Measurements from ENCODE around the gene ABCC8. TPM values are rescaled to one million over a fixed set of nuclear protein-coding genes. Genes with fewer than 3 reads are reported as not detected.
"Not testable (repeated sequence)": the region's sequence is repeated elsewhere in the genome, so short reads cannot be mapped to it uniquely, and the experiment has no call there.

The ABCC8 gene
- total and polyA plus RNA-seq, 2 donors (not counting 1 experiment from before 2014, with no cell fraction given): 0.03 to 0.17 TPM

- no peaks in the 10 kb centered on the region for H3K9me3 ChIP-seq (ENCODE audit: control extremely low read depth in 1 of 3, control insufficient read depth in 2 of 3, insufficient read depth in 1 of 3, low read length in 2 of 3)
- H3K4me1 ChIP-seq (ENCODE audit: control insufficient read depth in 2 of 2, insufficient read depth in 2 of 2, low read length in 2 of 2): no peaks in the 10 kb centered on the region
- Mint-ChIP-seq H3K4me3 (no peak overlapping the region), H3K27ac (no peak overlapping the region), H3K27me3 (peaks cover 16% of the 10 kb centered on the region), H3K9me3 (ENCODE audit: insufficient read depth) (no peaks in the 10 kb centered on the region), H3K4me1 (no peaks in the 10 kb centered on the region)
- ChIA-PET POLR2A (no interaction called here), CTCF (no interaction called here)
- H3K4me3 ChIP-seq (ENCODE audit: control extremely low read depth in 1 of 5, extremely low read depth in 1 of 5, insufficient read depth in 1 of 5, low read depth in 2 of 5, low read length in 4 of 5): no peak overlapping the region
- ATAC-seq (ENCODE audit: low read depth): no peak
- H2AFZ ChIP-seq (ENCODE audit: insufficient read depth, low read depth, low read length, poor library complexity, severe bottlenecking): no peak overlapping the region
- 100% methylated on average over 2 of the region's 3 CpGs for WGBS (ENCODE audit: insufficient coverage)
- H3K36me3 ChIP-seq (replicated peaks in 1 of 2; ENCODE audit: control extremely low read depth in 1 of 2, control insufficient read depth in 1 of 2, extremely low read depth in 1 of 2, insufficient read depth in 2 of 2, low read length in 1 of 2): no peaks in the 10 kb centered on the region
- H3K9ac ChIP-seq (ENCODE audit: low read length): no peak overlapping the region
- TF ChIP-seq EZH2 (IDR thresholded peaks at IDR 0.05; ENCODE audit: borderline replicate concordance, insufficient read depth, low read depth, low read length, poor library complexity, severe bottlenecking): no peak
- no peak for TF ChIP-seq CTCF (IDR thresholded peaks at IDR 0.05)
- intact Hi-C loops (cut with micrococcal nuclease): no loop called here
- peaks cover 0 to 6% (median 0%) of the 10 kb centered on the region in 4 experiments for H3K27me3 ChIP-seq (replicated peaks in 1 of 4; ENCODE audit: control extremely low read depth in 1 of 4, control insufficient read depth in 3 of 4, insufficient read depth in 4 of 4, low read length in 3 of 4)
- no peaks in the 10 kb centered on the region for H3K79me2 ChIP-seq (ENCODE audit: control insufficient read depth, insufficient read depth, low read length)
- H3K4me2 ChIP-seq (replicated peaks; ENCODE audit: low read depth, low read length, poor library complexity, severe bottlenecking): no peak overlapping the region
- no peaks in the 10 kb centered on the region for H4K20me1 ChIP-seq (ENCODE audit: control insufficient read depth, insufficient read depth, low read length, poor library complexity, severe bottlenecking)
- no peak for DNase-seq
- H3K27ac ChIP-seq (ENCODE audit: low read length in 2 of 2): no peak overlapping the region
Measured at GRCh38 chr11:17428925-17429324, 47.7 kb downstream of the ABCC8 start.

GRCh38 chr11:17428261-17428660 lies 48.4 kb downstream of the ABCC8 start:
- no peak overlapping the region for H3K4me2 ChIP-seq (replicated peaks; ENCODE audit: low read depth, low read length, poor library complexity, severe bottlenecking)
- Mint-ChIP-seq H3K9me3 (ENCODE audit: insufficient read depth) (no peaks in the 10 kb centered on the region), H3K27ac (no peak overlapping the region), H3K4me1 (no peaks in the 10 kb centered on the region), H3K27me3 (peaks cover 16% of the 10 kb centered on the region), H3K4me3 (no peak overlapping the region)
- CTCF ChIA-PET: no interaction called here
- H3K9ac ChIP-seq (ENCODE audit: low read length): no peak overlapping the region
- ATAC-seq (ENCODE audit: low read depth): no peak
- intact Hi-C loops (cut with micrococcal nuclease): no loop called here
- H2AFZ ChIP-seq (ENCODE audit: insufficient read depth, low read depth, low read length, poor library complexity, severe bottlenecking): no peak overlapping the region
- no peak overlapping the region for H3K27ac ChIP-seq (ENCODE audit: low read length in 2 of 2)
- no peaks in the 10 kb centered on the region for H3K4me1 ChIP-seq (ENCODE audit: control insufficient read depth in 2 of 2, insufficient read depth in 2 of 2, low read length in 2 of 2)
- POLR2A ChIA-PET: no interaction called here
- H3K79me2 ChIP-seq (ENCODE audit: control insufficient read depth, insufficient read depth, low read length): no peaks in the 10 kb centered on the region
- TF ChIP-seq EZH2 (IDR thresholded peaks at IDR 0.05; ENCODE audit: borderline replicate concordance, insufficient read depth, low read depth, low read length, poor library complexity, severe bottlenecking) (no peak), CTCF (IDR thresholded peaks at IDR 0.05) (no peak)
- H3K27me3 ChIP-seq (replicated peaks in 1 of 4; ENCODE audit: control extremely low read depth in 1 of 4, control insufficient read depth in 3 of 4, insufficient read depth in 4 of 4, low read length in 3 of 4): peaks cover 0 to 6% (median 0%) of the 10 kb centered on the region in 4 experiments
- 93% methylated on average over 9 of the region's 11 CpGs for WGBS (ENCODE audit: insufficient coverage)
- H3K9me3 ChIP-seq (ENCODE audit: control extremely low read depth in 1 of 3, control insufficient read depth in 2 of 3, insufficient read depth in 1 of 3, low read length in 2 of 3): no peaks in the 10 kb centered on the region
- no peak for DNase-seq
- no peaks in the 10 kb centered on the region for H4K20me1 ChIP-seq (ENCODE audit: control insufficient read depth, insufficient read depth, low read length, poor library complexity, severe bottlenecking)
- H3K4me3 ChIP-seq (ENCODE audit: control extremely low read depth in 1 of 5, extremely low read depth in 1 of 5, insufficient read depth in 1 of 5, low read depth in 2 of 5, low read length in 4 of 5): no peak overlapping the region
- H3K36me3 ChIP-seq (replicated peaks in 1 of 2; ENCODE audit: control extremely low read depth in 1 of 2, control insufficient read depth in 1 of 2, extremely low read depth in 1 of 2, insufficient read depth in 2 of 2, low read length in 1 of 2): no peaks in the 10 kb centered on the region

- POLR2A ChIA-PET; H3K27me3 ChIP-seq (replicated peaks in 1 of 4; ENCODE audit: control extremely low read depth in 1 of 4, control insufficient read depth in 3 of 4, insufficient read depth in 4 of 4, low read length in 3 of 4); H2AFZ ChIP-seq (ENCODE audit: insufficient read depth, low read depth, low read length, poor library complexity, severe bottlenecking); H4K20me1 ChIP-seq (ENCODE audit: control insufficient read depth, insufficient read depth, low read length, poor library complexity, severe bottlenecking); H3K4me1 Mint-ChIP-seq; H3K36me3 ChIP-seq (replicated peaks in 1 of 2; ENCODE audit: control extremely low read depth in 1 of 2, control insufficient read depth in 1 of 2, extremely low read depth in 1 of 2, insufficient read depth in 2 of 2, low read length in 1 of 2); H3K9me3 Mint-ChIP-seq (ENCODE audit: insufficient read depth); H3K4me3 ChIP-seq (ENCODE audit: control extremely low read depth in 1 of 5, extremely low read depth in 1 of 5, insufficient read depth in 1 of 5, low read depth in 2 of 5, low read length in 4 of 5); H3K79me2 ChIP-seq (ENCODE audit: control insufficient read depth, insufficient read depth, low read length); DNase-seq; H3K4me3 Mint-ChIP-seq; H3K27ac Mint-ChIP-seq; H3K4me1 ChIP-seq (ENCODE audit: control insufficient read depth in 2 of 2, insufficient read depth in 2 of 2, low read length in 2 of 2); H3K9me3 ChIP-seq (ENCODE audit: control extremely low read depth in 1 of 3, control insufficient read depth in 2 of 3, insufficient read depth in 1 of 3, low read length in 2 of 3); ATAC-seq (ENCODE audit: low read depth); intact Hi-C loops (cut with micrococcal nuclease); H3K9ac ChIP-seq (ENCODE audit: low read length); H3K27ac ChIP-seq (ENCODE audit: low read length in 2 of 2); H3K4me2 ChIP-seq (replicated peaks; ENCODE audit: low read depth, low read length, poor library complexity, severe bottlenecking): not testable (repeated sequence)
- peaks cover 30% of the 10 kb centered on the region for H3K27me3 Mint-ChIP-seq
- CTCF ChIA-PET: interaction anchor here (0.6 kb wide), 1 partner anchor 42 kb away, joined by 3 read pairs; no protein-coding TSS in a partner anchor
- WGBS (ENCODE audit: insufficient coverage): no CpG with 5 or more reads among the region's 5 CpGs
Measured at GRCh38 chr11:17426233-17426632, 50.4 kb downstream of the ABCC8 start.

Data from B cell (primary cell).